NCI-H2171 treated with DMSO at 0.1 percent for 48 hours (cell line): ENCODE data around the gene HLA-B.
"Not testable (repeated sequence)": the region's sequence is repeated elsewhere in the genome, so short reads cannot be mapped to it uniquely, and the experiment has no call there.

ENCODE experiments used
- DNase-seq: peaks from one replicate; lab custom pipeline; 2025; lab: John Stamatoyannopoulos, UW

The HLA-B gene

GRCh38 chr6:31356946-31357466 lies at the start of gene HLA-B:
Gene HLA-B (minus strand): TSS chr6:31357179. CDS start chr6:31357158, 21 bp downstream.
- DNase-seq, result no peak

- DNase-seq, result no peak
Observed at GRCh38 chr6:31405996-31406395, 49.0 kb upstream of the HLA-B start.

DNA sequence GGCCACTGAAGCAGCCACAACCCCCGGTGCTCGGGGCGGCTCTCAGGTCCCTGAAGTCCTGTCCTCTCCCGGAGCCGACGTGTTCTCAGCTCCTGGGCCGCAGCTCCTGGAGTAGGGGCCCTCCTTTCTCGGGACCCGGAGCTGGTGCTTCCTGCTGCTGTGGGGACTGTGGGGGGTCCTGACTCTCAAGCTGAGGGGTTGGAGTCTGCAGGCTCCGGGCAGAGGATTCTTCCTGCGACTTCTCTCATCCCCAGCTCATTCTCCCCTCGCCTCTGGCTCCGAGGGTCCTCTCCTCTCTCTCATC lies 47.0 kb upstream of the HLA-B start:
- not testable (repeated sequence) for DNase-seq

- DNase-seq, result no peak
Observed at GRCh38 chr6:31403283-31404060, 46.5 kb upstream of the HLA-B start, which contains the start of gene MICA. Gene MICA (plus strand): TSS chr6:31403595. CDS start chr6:31403633, 38 bp downstream.

GRCh38 chr6:31402324-31403282 lies 45.6 kb upstream of the HLA-B start:
- peak; percentile 11 for DNase-seq

GRCh38 chr6:31401403-31401802 lies 44.4 kb upstream of the HLA-B start:
- no peak for DNase-seq

- no peak for DNase-seq
Observed at GRCh38 chr6:31400467-31401289, 43.7 kb upstream of the HLA-B start.

DNA sequence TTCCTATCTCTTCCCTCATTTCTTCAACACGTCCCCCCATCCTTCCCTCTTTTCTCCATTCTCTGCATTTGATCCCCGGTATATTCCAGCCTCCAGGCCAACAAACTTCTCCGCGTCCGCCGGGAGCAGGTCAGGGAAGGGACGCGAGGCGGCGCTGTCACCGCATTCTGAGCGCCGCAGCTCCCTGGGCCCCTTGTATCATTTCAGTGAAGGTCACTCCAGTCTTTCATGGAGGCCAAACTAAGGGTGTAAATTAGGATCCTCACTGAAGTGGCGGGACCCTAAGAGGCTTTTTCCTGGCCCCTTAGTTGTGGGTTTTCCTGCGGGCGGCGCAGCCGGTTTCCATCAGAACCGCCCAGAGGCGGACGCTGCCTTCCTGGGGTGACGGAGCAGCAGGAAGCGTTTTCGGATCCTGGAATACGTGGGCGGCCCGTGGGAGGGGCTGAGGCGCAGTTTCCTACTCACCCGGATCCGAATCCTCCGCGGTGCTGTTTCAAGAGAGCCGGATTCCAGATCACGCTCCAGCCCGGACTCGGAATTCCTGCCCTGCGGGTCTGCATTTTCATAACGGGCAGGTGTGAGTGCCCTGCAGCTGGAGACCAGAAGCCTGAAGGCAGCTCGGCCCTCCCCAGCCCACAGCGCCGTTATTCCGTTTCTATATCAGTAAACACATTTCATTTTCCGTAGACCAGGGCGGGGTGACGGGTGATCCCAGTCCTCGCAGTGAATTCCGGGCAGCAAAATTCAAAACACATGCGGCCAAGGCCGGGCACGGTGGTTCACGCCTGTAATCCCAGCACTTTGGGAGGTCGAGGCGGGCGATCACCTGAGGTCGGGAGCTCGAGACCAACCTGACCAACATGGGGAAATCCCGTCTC lies 42.8 kb upstream of the HLA-B start:
- DNase-seq, result no peak

DNA sequence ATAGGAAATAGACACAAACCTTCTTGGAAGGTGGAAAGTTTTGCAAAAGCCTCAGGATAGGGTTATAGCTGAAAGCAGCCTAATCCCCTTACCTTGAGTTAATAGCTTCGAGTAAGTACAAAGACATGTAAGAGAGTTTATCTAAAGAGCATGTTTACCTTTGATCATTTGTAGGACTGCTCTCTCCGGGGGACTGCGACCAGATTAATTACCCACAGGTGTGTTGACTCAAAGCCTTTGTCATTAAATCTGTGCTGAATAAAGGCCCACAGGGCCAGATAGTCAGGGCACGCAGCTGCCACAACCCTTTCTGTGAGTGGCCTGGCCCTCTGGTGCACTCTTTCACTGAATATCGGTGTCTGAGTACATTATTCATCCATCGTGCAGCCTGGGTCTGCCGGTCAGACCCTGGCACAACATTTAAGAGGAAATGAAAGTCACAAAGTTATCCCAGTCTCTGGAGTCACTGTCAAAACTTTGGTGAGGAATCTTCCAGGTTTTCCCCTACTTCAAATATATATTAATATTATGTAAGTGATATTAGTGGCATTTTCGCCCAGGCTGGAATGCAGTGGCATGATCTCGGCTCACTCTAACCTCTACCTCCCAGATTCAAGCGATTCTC lies 41.0 kb upstream of the HLA-B start:
- no peak for DNase-seq

DNA sequence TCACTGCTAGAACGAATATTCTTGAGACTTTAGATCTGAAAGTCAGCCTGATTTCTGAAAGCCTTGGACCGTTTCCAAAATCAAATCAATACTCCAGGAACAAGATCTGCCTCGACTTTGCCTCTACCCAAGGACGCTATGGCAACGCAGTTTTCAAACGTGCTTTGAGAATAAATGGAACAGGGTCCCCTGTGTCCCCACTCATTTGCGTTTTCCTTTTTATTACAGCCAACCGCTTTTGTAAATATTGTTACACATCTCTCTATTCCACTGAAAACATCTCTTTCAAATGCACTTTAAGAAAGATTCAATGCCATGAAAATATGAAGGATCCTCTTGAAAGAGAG lies 40.1 kb upstream of the HLA-B start:
- not testable (repeated sequence) for DNase-seq

DNA sequence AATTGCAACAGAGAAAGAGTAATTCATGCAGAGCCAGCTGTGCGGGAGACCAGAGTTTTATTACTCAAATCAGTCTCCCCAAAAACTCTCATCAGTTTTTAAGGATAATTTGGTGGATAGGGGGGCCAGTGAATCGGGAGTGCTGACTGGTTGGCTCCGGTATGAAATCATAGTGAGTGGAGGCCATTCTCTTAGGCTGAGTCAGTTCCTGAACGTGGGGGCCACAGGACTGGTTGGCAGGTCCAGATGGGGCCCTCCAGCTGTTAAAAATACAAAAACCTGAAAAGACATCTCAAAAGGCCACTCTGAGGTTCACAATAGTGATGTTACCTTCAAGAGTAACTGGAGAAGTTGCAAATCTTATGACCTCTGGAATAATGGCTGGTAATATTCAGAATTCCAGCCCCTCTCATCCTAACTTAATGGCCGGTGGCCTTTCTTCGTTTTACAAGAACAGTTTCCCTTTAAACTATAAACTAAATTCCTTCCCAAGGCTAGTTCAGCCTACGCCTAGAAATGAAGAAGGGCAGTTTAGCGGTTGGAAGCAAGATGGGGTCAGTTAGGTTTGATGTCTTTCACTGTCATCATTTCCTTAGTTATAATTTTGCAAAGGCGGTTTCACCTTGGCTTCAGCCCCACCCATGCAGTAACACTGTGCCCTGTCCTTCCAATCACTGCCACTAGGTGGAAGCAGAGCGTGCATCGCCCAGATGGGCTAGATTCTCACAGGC lies 39.6 kb upstream of the HLA-B start:
- DNase-seq, result peak; percentile 69

- DNase-seq, result no peak
Observed at GRCh38 chr6:31395832-31396231, 38.9 kb upstream of the HLA-B start.

DNA sequence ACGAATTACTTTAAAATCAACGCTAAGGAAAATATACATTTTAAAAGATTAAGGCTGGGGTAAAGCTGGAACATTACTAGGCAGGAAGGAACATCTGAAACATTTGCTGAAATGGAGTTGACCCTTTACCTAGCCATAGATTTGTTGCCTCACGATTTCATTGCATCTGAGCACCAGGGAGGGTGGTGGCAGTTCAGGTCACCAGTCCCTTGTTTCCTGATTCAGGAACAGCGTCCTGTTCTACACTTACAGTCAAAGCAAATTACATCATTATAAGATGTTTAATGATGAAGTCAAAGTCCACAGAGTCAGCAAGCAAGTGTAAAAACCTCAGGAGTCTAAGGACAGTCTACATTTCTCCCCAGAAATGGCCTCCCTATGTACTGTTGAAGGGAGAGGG lies 37.4 kb upstream of the HLA-B start:
- DNase-seq, result no peak

- DNase-seq, result no peak
Observed at GRCh38 chr6:31393932-31394331, 37.0 kb upstream of the HLA-B start.

- not testable (repeated sequence) for DNase-seq
Observed at GRCh38 chr6:31389802-31390132, 32.8 kb upstream of the HLA-B start.

- not testable (repeated sequence) for DNase-seq
Observed at GRCh38 chr6:31388916-31389801, 32.2 kb upstream of the HLA-B start.

- DNase-seq, result no peak
Observed at GRCh38 chr6:31386977-31387376, 30.0 kb upstream of the HLA-B start.

DNA sequence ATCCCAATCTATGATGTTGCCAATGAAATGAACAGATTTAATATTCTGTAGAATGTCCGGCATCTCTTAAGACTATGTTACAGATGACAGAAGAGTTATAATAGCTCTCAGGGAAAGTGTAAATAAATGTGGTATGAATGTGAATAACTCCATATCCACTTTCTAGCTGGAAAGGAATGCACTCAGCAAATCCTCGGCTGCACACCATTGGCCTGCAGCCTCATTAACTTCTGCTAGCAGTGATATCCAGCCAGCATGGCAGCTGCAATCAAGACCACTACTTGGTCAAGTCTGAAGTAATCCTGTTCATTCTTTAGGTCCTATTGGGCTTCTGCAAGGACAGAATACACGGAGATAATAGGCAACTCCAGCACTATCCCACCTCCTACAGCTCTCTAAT lies 29.1 kb upstream of the HLA-B start:
- DNase-seq, result no peak

DNA sequence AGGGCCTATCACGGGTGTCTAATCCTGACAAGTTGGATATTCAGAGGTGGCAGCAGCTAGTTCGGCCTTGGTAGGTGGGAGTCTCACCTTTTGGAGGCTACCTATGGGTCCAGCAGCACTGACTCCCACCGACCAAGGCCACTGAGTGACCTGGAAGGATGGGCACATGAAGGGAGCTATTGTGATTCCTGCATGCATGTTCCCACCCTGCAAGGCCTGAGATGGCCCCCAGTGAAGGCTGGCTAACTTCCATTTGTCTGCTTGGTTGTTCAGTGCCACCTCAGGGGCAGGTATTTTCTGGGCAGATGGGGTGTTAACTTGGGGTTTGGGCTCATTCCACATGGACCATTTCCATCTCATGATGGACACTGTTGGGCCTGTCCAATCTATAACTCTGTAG lies 28.1 kb upstream of the HLA-B start:
- no peak for DNase-seq
